ENCODE measurements around the gene RAMACL.

RAMACL gene

DNA sequence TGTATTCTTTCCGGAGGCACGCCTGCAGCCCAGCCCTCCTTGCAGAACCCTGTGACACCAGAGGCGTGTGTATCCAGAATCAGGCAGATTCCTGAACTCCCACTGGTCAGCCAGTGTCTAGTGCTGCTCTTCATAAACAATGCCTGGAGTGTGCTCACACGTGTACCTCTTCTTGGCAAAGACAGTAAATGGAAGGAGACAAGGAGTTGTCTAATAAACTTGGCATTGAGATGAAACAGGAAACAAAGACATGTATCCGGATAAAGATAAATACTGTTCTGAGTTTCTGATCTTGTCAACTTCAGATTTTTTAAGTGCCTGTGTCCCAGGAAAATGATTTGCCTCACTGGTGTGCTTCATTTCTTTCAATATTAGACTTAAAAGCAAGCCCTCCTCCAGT, 38.9 kb upstream of the RAMACL start:
- H3K9me3 Mint-ChIP-seq: no peaks in the 10 kb centered on the region
- ATAC-seq (replicated peaks; ENCODE audit: extremely low read depth, poor library complexity, severe bottlenecking) (no peak), DNase-seq (ENCODE audit: low spot score in 2 of 2) (no peak)
- H3K4me3 Mint-ChIP-seq: no peak overlapping the region
- H3K27ac Mint-ChIP-seq (ENCODE audit: low read depth): no peak overlapping the region
- peaks cover 15% of the 10 kb centered on the region for H3K4me1 Mint-ChIP-seq
- peaks cover 8% of the 10 kb centered on the region for H3K36me3 Mint-ChIP-seq (ENCODE audit: insufficient read depth)
- peaks cover 62% of the 10 kb centered on the region for H3K27me3 Mint-ChIP-seq

DNA sequence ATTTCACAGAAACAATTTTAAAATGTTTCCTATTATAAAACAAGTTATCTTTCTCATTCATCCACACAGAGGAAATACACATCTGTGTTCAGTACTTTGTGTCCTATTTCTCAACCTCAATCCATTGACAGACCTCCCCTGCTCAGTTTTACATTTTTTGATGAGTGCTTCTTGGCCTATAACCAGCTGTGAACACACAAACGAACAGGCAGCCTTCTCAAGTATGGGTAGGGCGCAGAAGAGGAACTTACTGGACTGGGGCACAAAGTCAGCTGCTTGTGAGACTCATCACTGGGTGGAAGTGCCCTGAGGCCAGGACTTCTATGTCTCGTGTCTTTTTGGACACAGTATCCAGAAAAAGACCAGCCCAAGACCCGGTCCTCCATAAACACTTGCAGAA, 37.8 kb upstream of the RAMACL start:
- Mint-ChIP-seq H3K4me3 (no peak overlapping the region), H3K36me3 (ENCODE audit: insufficient read depth) (peaks cover 8% of the 10 kb centered on the region), H3K9me3 (no peaks in the 10 kb centered on the region), H3K27ac (ENCODE audit: low read depth) (no peak overlapping the region), H3K27me3 (peaks cover 56% of the 10 kb centered on the region), H3K4me1 (peaks cover 15% of the 10 kb centered on the region)
- DNase-seq (ENCODE audit: low spot score in 2 of 2) (no peak), ATAC-seq (replicated peaks; ENCODE audit: extremely low read depth, poor library complexity, severe bottlenecking) (no peak)

DNA sequence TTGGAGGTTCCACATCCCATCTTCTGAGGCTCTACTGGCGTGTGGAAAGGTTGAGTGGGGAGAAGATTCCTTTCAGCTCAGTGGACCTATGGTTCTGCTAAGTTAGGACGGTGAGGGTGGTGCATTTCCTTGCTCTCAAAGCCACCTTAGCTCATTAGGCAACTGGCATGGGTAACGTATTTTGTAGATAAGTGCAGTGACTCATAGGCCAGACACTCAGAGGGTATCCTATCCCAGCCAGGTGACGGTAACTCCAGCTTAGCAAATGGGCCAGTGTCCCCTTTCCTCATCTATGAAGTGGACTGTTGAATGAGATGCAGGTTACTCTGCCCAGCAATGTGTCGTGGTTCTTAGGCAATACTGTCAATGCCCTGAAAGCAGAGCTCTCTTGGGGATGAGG, 36.8 kb upstream of the RAMACL start:
- no peak overlapping the region for H3K27ac Mint-ChIP-seq (ENCODE audit: low read depth)
- H3K4me3 Mint-ChIP-seq: no peak overlapping the region
- H3K27me3 Mint-ChIP-seq: peaks cover 59% of the 10 kb centered on the region
- peaks cover 11% of the 10 kb centered on the region for H3K4me1 Mint-ChIP-seq
- DNase-seq (ENCODE audit: low spot score in 2 of 2): no peak
- no peak for ATAC-seq (replicated peaks; ENCODE audit: extremely low read depth, poor library complexity, severe bottlenecking)
- peaks cover 8% of the 10 kb centered on the region for H3K36me3 Mint-ChIP-seq (ENCODE audit: insufficient read depth)
- H3K9me3 Mint-ChIP-seq: no peaks in the 10 kb centered on the region

GRCh38 chr6:166621114-166621540, 34.6 kb upstream of the RAMACL start:
- H3K27me3 Mint-ChIP-seq: peaks cover 62% of the 10 kb centered on the region
- H3K9me3 Mint-ChIP-seq: no peaks in the 10 kb centered on the region
- no peaks in the 10 kb centered on the region for H3K36me3 Mint-ChIP-seq (ENCODE audit: insufficient read depth)
- peaks cover 5% of the 10 kb centered on the region for H3K4me1 Mint-ChIP-seq
- H3K27ac Mint-ChIP-seq (ENCODE audit: low read depth): no peak overlapping the region
- ATAC-seq (replicated peaks; ENCODE audit: extremely low read depth, poor library complexity, severe bottlenecking) (no peak), DNase-seq (ENCODE audit: low spot score in 2 of 2) (no peak)
- no peak overlapping the region for H3K4me3 Mint-ChIP-seq

GRCh38 chr6:166620478-166621113, 34.1 kb upstream of the RAMACL start:
- no peaks in the 10 kb centered on the region for H3K36me3 Mint-ChIP-seq (ENCODE audit: insufficient read depth)
- no peaks in the 10 kb centered on the region for H3K9me3 Mint-ChIP-seq
- no peak overlapping the region for H3K27ac Mint-ChIP-seq (ENCODE audit: low read depth)
- no peak overlapping the region for H3K4me3 Mint-ChIP-seq
- peaks cover 57% of the 10 kb centered on the region for H3K27me3 Mint-ChIP-seq
- H3K4me1 Mint-ChIP-seq: no peaks in the 10 kb centered on the region
- ATAC-seq (replicated peaks; ENCODE audit: extremely low read depth, poor library complexity, severe bottlenecking) (no peak), DNase-seq (ENCODE audit: low spot score in 2 of 2) (no peak)

- Mint-ChIP-seq H3K27ac (ENCODE audit: low read depth) (no peak overlapping the region), H3K4me1 (no peaks in the 10 kb centered on the region), H3K4me3 (no peak overlapping the region), H3K36me3 (ENCODE audit: insufficient read depth) (no peaks in the 10 kb centered on the region), H3K9me3 (no peaks in the 10 kb centered on the region), H3K27me3 (peaks cover 50% of the 10 kb centered on the region)
- no peak for ATAC-seq (replicated peaks; ENCODE audit: extremely low read depth, poor library complexity, severe bottlenecking)
- DNase-seq (ENCODE audit: low spot score in 2 of 2): no peak
These were observed 33.4 kb upstream of the RAMACL start for GRCh38 chr6:166619912-166620311.

- Mint-ChIP-seq H3K27ac (ENCODE audit: low read depth) (no peak overlapping the region), H3K36me3 (ENCODE audit: insufficient read depth) (no peaks in the 10 kb centered on the region), H3K4me3 (no peak overlapping the region), H3K9me3 (no peaks in the 10 kb centered on the region), H3K4me1 (no peaks in the 10 kb centered on the region), H3K27me3 (peaks cover 49% of the 10 kb centered on the region)
- ATAC-seq (replicated peaks; ENCODE audit: extremely low read depth, poor library complexity, severe bottlenecking) (no peak), DNase-seq (ENCODE audit: low spot score in 2 of 2) (no peak)
These were observed 32.6 kb upstream of the RAMACL start for GRCh38 chr6:166618866-166619761.

DNA sequence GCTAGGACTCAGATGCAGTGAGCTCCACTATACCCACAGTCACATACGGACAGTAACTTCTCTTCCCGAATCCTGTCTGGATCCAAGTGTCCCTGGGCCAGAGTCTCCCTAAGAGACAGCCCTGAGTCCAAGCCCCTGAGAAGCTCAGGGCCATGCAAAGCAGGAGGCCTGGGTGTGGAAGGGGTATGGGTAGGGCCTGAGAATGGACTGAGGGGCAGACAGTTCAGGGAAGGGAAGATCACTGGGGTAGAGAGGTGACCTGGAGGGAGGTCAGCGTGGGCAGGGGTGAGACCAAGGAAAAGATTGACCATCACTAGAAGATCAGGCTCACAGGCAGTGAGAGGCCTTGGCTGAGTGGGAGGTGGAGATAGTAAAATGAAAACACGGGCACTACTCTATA, 31.8 kb upstream of the RAMACL start:
- peaks cover 45% of the 10 kb centered on the region for H3K27me3 Mint-ChIP-seq
- no peaks in the 10 kb centered on the region for H3K9me3 Mint-ChIP-seq
- H3K4me1 Mint-ChIP-seq: no peaks in the 10 kb centered on the region
- ATAC-seq (replicated peaks; ENCODE audit: extremely low read depth, poor library complexity, severe bottlenecking): no peak
- no peak for DNase-seq (ENCODE audit: low spot score in 2 of 2)
- H3K27ac Mint-ChIP-seq (ENCODE audit: low read depth): no peak overlapping the region
- peaks cover 2% of the 10 kb centered on the region for H3K36me3 Mint-ChIP-seq (ENCODE audit: insufficient read depth)
- no peak overlapping the region for H3K4me3 Mint-ChIP-seq

GRCh38 chr6:166617359-166617758, 30.9 kb upstream of the RAMACL start:
- peaks cover 2% of the 10 kb centered on the region for H3K36me3 Mint-ChIP-seq (ENCODE audit: insufficient read depth)
- no peaks in the 10 kb centered on the region for H3K4me1 Mint-ChIP-seq
- DNase-seq (ENCODE audit: low spot score in 2 of 2) (no peak), ATAC-seq (replicated peaks; ENCODE audit: extremely low read depth, poor library complexity, severe bottlenecking) (no peak)
- H3K9me3 Mint-ChIP-seq: no peaks in the 10 kb centered on the region
- peaks cover 36% of the 10 kb centered on the region for H3K27me3 Mint-ChIP-seq
- H3K27ac Mint-ChIP-seq (ENCODE audit: low read depth): no peak overlapping the region
- H3K4me3 Mint-ChIP-seq: no peak overlapping the region

- peak overlapping the region; percentile 38 for H3K27ac Mint-ChIP-seq (ENCODE audit: low read depth)
- H3K36me3 Mint-ChIP-seq (ENCODE audit: insufficient read depth): peaks cover 2% of the 10 kb centered on the region
- no peak overlapping the region for H3K4me3 Mint-ChIP-seq
- DNase-seq (ENCODE audit: low spot score in 2 of 2) (no peak), ATAC-seq (replicated peaks; ENCODE audit: extremely low read depth, poor library complexity, severe bottlenecking) (no peak)
- H3K4me1 Mint-ChIP-seq: no peaks in the 10 kb centered on the region
- peaks cover 28% of the 10 kb centered on the region for H3K27me3 Mint-ChIP-seq
- H3K9me3 Mint-ChIP-seq: no peaks in the 10 kb centered on the region
These were observed 30.1 kb upstream of the RAMACL start for GRCh38 chr6:166616261-166617238.

- no peaks in the 10 kb centered on the region for H3K4me1 Mint-ChIP-seq
- H3K9me3 Mint-ChIP-seq: no peaks in the 10 kb centered on the region
- H3K4me3 Mint-ChIP-seq: no peak overlapping the region
- DNase-seq (ENCODE audit: low spot score in 2 of 2) (no peak), ATAC-seq (replicated peaks; ENCODE audit: extremely low read depth, poor library complexity, severe bottlenecking) (no peak)
- peaks cover 15% of the 10 kb centered on the region for H3K27me3 Mint-ChIP-seq
- peaks cover 2% of the 10 kb centered on the region for H3K36me3 Mint-ChIP-seq (ENCODE audit: insufficient read depth)
- H3K27ac Mint-ChIP-seq (ENCODE audit: low read depth): no peak overlapping the region
These were observed 28.7 kb upstream of the RAMACL start for GRCh38 chr6:166615059-166615770.

GRCh38 chr6:166614589-166614988, 28.1 kb upstream of the RAMACL start:
- Mint-ChIP-seq H3K4me3 (no peak overlapping the region), H3K27ac (ENCODE audit: low read depth) (no peak overlapping the region)

More at GRCh38 chr6:166614589-166614988, 28.1 kb upstream of the RAMACL start:
- no peaks in the 10 kb centered on the region for H3K9me3 Mint-ChIP-seq
- H3K4me1 Mint-ChIP-seq: no peaks in the 10 kb centered on the region
- ATAC-seq (replicated peaks; ENCODE audit: extremely low read depth, poor library complexity, severe bottlenecking) (no peak), DNase-seq (ENCODE audit: low spot score in 2 of 2) (no peak)
- peaks cover 2% of the 10 kb centered on the region for H3K36me3 Mint-ChIP-seq (ENCODE audit: insufficient read depth)
- peaks cover 11% of the 10 kb centered on the region for H3K27me3 Mint-ChIP-seq

All from central memory CD8-positive, alpha-beta T cell (primary cell).